OCI-LY7 (cell line): ENCODE results near the gene ANKRD44. TPM values are rescaled to one million over a fixed set of nuclear protein-coding genes. Genes with fewer than 3 reads are reported as not detected.

Source experiments
- BruUV-seq: library from RNA; stranded (reverse); fragments of 400-500 nt; replicated peaks from 2 replicates; lab custom pipeline; 2021; lab: Mats Ljungman, UMichigan
- CTCF ChIA-PET: fragments of 300-600 bp; sonication (Branson Sonifier 250); formaldehyde crosslinking; loops from one replicate; lab custom pipeline; 2022; ENCODE audit warnings: antibody characterized with exemption; ENCODE audit not compliant: unreplicated experiment; lab: Charles Lee
- POLR2A ChIA-PET: fragments of 300-600 bp; sonication (Branson Sonifier 250); formaldehyde crosslinking; loops from one replicate; lab custom pipeline; 2022; ENCODE audit warnings: antibody characterized with exemption; lab: Charles Lee
- DNase-seq: peaks from one replicate; pipeline ENCODE4 v3.0.0-alpha.2; 2015; ENCODE audit warnings: low spot score
- H2AFZ ChIP-seq: fragments of 200-600 bp; sonication (generic), shearing (Covaris generic); 2 replicates; pipeline ENCODE4 v1.6.1; 2014; ENCODE audit warnings: mild to moderate bottlenecking, antibody characterized with exemption, low read length, moderate library complexity
- H3K27ac ChIP-seq: fragments of 200-600 bp; sonication (generic); 2 replicates; pipeline ENCODE4 v1.5.1; 2014; ENCODE audit warnings: mixed run types, low read depth, mild to moderate bottlenecking, moderate library complexity, low read length, inconsistent platforms; ENCODE audit not compliant: poor library complexity, severe bottlenecking
- H3K36me3 ChIP-seq: fragments of 200-600 bp; sonication (generic); 2 replicates; pipeline ENCODE4 v1.6.1; 2014; ENCODE audit warnings: mild to moderate bottlenecking, antibody characterized with exemption, low read length, moderate library complexity, mixed read lengths; ENCODE audit not compliant: insufficient read depth
- H3K4me1 ChIP-seq: fragments of 200-600 bp; sonication (generic); 2 replicates; pipeline ENCODE4 v1.5.1; 2014; ENCODE audit warnings: mild to moderate bottlenecking, low read length; ENCODE audit not compliant: insufficient read depth, poor library complexity, severe bottlenecking
- H3K4me2 ChIP-seq: fragments of 200-600 bp; sonication (generic); 2 replicates; pipeline ENCODE4 v1.6.1; 2014; ENCODE audit warnings: mild to moderate bottlenecking, low read length
- H3K4me3 ChIP-seq: fragments of 200-600 bp; sonication (generic); 2 replicates; pipeline ENCODE4 v1.5.1; 2014; ENCODE audit warnings: mild to moderate bottlenecking, low read depth, low read length; ENCODE audit not compliant: poor library complexity, severe bottlenecking
- H3K79me2 ChIP-seq: fragments of 200-600 bp; sonication (generic); 2 replicates; pipeline ENCODE4 v1.6.1; 2016; ENCODE audit warnings: low read depth, mild to moderate bottlenecking, low read length, moderate library complexity, mixed read lengths; ENCODE audit not compliant: insufficient read depth
- H3K9me2 ChIP-seq: fragments of 200-600 bp; sonication (generic); 2 replicates; pipeline ENCODE4 v1.6.1; 2016; ENCODE audit warnings: mild to moderate bottlenecking, low read length, mixed read lengths; ENCODE audit not compliant: insufficient read depth
- H3K9me3 ChIP-seq: fragments of 200-600 bp; sonication (generic); 2 replicates; pipeline ENCODE4 v1.6.1; 2014; ENCODE audit warnings: mild to moderate bottlenecking, mixed run types, low read length, mixed read lengths
- H4K20me1 ChIP-seq: fragments of 200-600 bp; sonication (generic); 2 replicates; pipeline ENCODE4 v1.6.1; 2014; ENCODE audit warnings: mild to moderate bottlenecking, antibody characterized with exemption, low read length, moderate library complexity, mixed read lengths; ENCODE audit not compliant: insufficient read depth
- EZH2phosphoT487 ChIP-seq: fragments of 200-600 bp; sonication (generic); IDR thresholded peaks from 2 replicates; pipeline ENCODE4 v1.6.1; 2018; ENCODE audit warnings: low read depth, borderline replicate concordance, mild to moderate bottlenecking, mixed run types, antibody characterized with exemption, low read length, moderate library complexity, mixed read lengths
- intact Hi-C: fragments of 100-400 bp; cut with micrococcal nuclease; formaldehyde crosslinking; loops from one replicate; pipeline ENCODE4 v1.10.0; 2022; ENCODE audit not compliant: unreplicated experiment
- total RNA-seq, 2 experiments: library from RNA; depleted of rRNA in 1 of 2; stranded (reverse); fragments of >200 nt in 1 of 2; shearing (Covaris generic) in 1 of 2; gene quantifications; 2 replicates each; pipeline ENCODE4 v1.2.3, GENCODE V29; 2014 to 2022
- TF ChIP-seq, protein P1 (sequence below): fragments of 200-600 bp; sonication (generic); conservative IDR thresholded peaks from 2 replicates; pipeline ENCODE4 v1.5.1; 2014; ENCODE audit warnings: mild to moderate bottlenecking, antibody characterized with exemption, low read length, moderate library complexity, mixed read lengths

ANKRD44 gene
- total RNA-seq, 2 experiments from 2014 or later = 69.4 to 73.7 TPM

DNA sequence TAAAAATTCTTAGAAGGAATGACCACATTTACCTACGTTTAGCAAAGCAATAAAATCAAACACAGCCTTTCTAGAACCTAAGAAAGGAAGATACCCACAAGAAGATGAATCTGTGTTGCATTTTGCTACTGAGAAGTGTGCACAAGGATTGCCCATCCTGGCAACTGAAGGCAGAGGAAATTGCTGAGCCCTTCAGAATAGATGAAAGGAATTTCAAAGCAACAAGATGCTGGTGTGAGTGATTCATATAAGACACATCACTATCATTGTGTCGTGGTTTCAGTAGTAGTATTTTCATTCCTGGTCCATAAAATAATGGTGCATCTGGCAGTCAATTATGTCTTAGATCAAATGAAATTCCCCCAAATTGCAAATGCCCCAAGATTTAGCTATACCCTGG is 48.4 kb upstream of the ANKRD44 start:
- Histone ChIP-seq H3K27ac (no peak overlapping the region), H2AFZ (no peak overlapping the region), H3K4me1 (no peaks in the 10 kb centered on the region), H3K9me3 (no peaks in the 10 kb centered on the region), H3K9me2 (no peaks in the 10 kb centered on the region), H4K20me1 (no peaks in the 10 kb centered on the region), H3K4me2 (no peak overlapping the region), H3K79me2 (no peaks in the 10 kb centered on the region), H3K4me3 (no peak overlapping the region), H3K36me3 (no peaks in the 10 kb centered on the region)
- ChIA-PET CTCF (no interaction called here), POLR2A (interaction anchor here (0.8 to 1.4 kb wide), 3 partner anchors 10 to 95 kb away, joined by 3 read pairs; no protein-coding TSS in a partner anchor)
- intact Hi-C loops = no loop called here
- no TSS peak for BruUV-seq
- DNase-seq = no peak
- TF ChIP-seq, protein P1, sequence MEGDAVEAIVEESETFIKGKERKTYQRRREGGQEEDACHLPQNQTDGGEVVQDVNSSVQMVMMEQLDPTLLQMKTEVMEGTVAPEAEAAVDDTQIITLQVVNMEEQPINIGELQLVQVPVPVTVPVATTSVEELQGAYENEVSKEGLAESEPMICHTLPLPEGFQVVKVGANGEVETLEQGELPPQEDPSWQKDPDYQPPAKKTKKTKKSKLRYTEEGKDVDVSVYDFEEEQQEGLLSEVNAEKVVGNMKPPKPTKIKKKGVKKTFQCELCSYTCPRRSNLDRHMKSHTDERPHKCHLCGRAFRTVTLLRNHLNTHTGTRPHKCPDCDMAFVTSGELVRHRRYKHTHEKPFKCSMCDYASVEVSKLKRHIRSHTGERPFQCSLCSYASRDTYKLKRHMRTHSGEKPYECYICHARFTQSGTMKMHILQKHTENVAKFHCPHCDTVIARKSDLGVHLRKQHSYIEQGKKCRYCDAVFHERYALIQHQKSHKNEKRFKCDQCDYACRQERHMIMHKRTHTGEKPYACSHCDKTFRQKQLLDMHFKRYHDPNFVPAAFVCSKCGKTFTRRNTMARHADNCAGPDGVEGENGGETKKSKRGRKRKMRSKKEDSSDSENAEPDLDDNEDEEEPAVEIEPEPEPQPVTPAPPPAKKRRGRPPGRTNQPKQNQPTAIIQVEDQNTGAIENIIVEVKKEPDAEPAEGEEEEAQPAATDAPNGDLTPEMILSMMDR = no peak
- TF ChIP-seq EZH2phosphoT487 = no peak

DNA sequence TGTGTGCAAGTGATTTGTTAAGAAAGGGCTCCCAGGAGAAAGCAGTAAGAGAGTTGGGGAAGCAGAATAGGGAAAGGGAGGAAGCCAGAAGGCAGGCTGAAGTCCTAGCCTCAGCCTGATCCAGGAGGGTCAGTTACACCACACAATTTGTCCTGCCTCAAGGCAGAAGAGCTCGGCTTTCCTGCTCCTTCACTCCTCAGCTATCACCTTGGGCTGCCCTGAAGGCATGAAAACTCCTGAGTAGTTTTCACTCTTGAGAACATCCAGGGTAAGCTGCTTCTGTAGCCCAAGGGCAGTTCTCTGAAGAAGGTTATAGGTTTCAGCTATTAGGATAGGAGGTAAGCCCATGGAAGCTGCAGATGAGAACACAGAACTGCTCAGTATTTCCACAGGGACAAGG is 47.4 kb upstream of the ANKRD44 start:
- no peaks in the 10 kb centered on the region for H4K20me1 ChIP-seq
- no peak overlapping the region for H3K27ac ChIP-seq
- H3K4me1 ChIP-seq = no peaks in the 10 kb centered on the region
- CTCF ChIA-PET = interaction anchor here (1.0 kb wide), 1 partner anchor 232 kb away, joined by 3 read pairs; no protein-coding TSS in a partner anchor
- H2AFZ ChIP-seq = no peak overlapping the region
- intact Hi-C loops = no loop called here
- BruUV-seq = no TSS peak
- no peaks in the 10 kb centered on the region for H3K36me3 ChIP-seq
- POLR2A ChIA-PET = interaction anchor here (0.8 to 1.4 kb wide), 3 partner anchors 11 to 201 kb away, joined by 3 to 4 read pairs (median 3); no protein-coding TSS in a partner anchor
- H3K79me2 ChIP-seq = no peaks in the 10 kb centered on the region
- H3K9me3 ChIP-seq = no peaks in the 10 kb centered on the region
- no peak for TF ChIP-seq EZH2phosphoT487
- TF ChIP-seq, protein P1 = no peak
- no peak for DNase-seq
- H3K4me3 ChIP-seq = no peak overlapping the region
- H3K4me2 ChIP-seq = no peak overlapping the region
- no peaks in the 10 kb centered on the region for H3K9me2 ChIP-seq

DNA sequence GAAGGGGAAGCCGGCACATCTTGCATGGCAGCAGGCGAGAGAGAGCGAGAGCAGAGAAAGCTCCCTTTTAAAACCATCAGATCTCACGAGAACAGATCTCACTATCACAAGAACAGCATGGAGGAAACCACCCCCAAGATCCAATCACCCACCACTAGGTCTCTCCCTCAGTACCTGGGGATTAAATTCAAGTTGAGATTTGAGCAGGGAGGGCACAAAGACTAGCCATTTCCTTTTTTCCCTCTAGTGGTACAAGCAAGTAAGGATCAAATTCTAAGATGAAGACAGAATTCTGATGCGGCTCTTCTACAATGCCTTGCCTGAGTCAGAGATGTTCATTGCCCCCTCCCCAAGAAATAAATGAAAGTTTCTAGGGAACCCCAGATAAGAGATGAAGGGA is 45.6 kb upstream of the ANKRD44 start:
- CTCF ChIA-PET = no interaction called here
- intact Hi-C loops = no loop called here
- no peaks in the 10 kb centered on the region for H4K20me1 ChIP-seq
- POLR2A ChIA-PET = interaction anchor here (0.7 to 0.9 kb wide), 4 partner anchors 8 to 413 kb away, joined by 3 to 12 read pairs (median 4); no protein-coding TSS in a partner anchor
- no peaks in the 10 kb centered on the region for H3K79me2 ChIP-seq
- no peak overlapping the region for H3K4me3 ChIP-seq
- H3K9me2 ChIP-seq = no peaks in the 10 kb centered on the region
- H3K4me1 ChIP-seq = no peaks in the 10 kb centered on the region
- H2AFZ ChIP-seq = peak overlapping the region; percentile 1; the same call in 1 of the 2 replicates
- BruUV-seq = no TSS peak
- no peaks in the 10 kb centered on the region for H3K9me3 ChIP-seq
- peak; percentile 42 for DNase-seq
- no peak overlapping the region for H3K27ac ChIP-seq
- TF ChIP-seq, protein P1 = peak; percentile 70
- TF ChIP-seq EZH2phosphoT487 = no peak
- no peaks in the 10 kb centered on the region for H3K36me3 ChIP-seq
- H3K4me2 ChIP-seq = peak overlapping the region; percentile 10; the same call in 1 of the 2 replicates
